Measurements from ENCODE around the gene DPY30.

- TF ChIP-seq CTCF (conservative IDR thresholded peaks at IDR 0.05; ENCODE audit: low read depth in 2 of 2): no peak
- no peak for TF ChIP-seq REST (IDR thresholded peaks at IDR 0.05; ENCODE audit: unreplicated experiment)
- no peak for TF ChIP-seq EZH2phosphoT487 (IDR thresholded peaks at IDR 0.05; ENCODE audit: unreplicated experiment)
- no peak for TF ChIP-seq EZH2 (IDR thresholded peaks at IDR 0.05; ENCODE audit: low read depth, unreplicated experiment)
- TF ChIP-seq CREB1 (CRISPR knock-in tag; IDR thresholded peaks at IDR 0.05; ENCODE audit: low read depth): no peak
- TF ChIP-seq POLR2AphosphoS5 (IDR thresholded peaks at IDR 0.05; ENCODE audit: low read depth): no peak
- no peak for TF ChIP-seq NANOG (IDR thresholded peaks at IDR 0.05; ENCODE audit: borderline replicate concordance)
- TF ChIP-seq JUNB (IDR thresholded peaks at IDR 0.05; ENCODE audit: unreplicated experiment): no peak
- no peak for TF ChIP-seq ETS1 (IDR thresholded peaks at IDR 0.05)
These were observed 30.6 kb downstream of the DPY30 start for GRCh38 chr2:32008805-32009515.
